Measurements from ENCODE around the gene BSND.
"Not testable (repeated sequence)": the region's sequence is repeated elsewhere in the genome, so short reads cannot be mapped to it uniquely, and the experiment has no call there.

The BSND gene

DNA sequence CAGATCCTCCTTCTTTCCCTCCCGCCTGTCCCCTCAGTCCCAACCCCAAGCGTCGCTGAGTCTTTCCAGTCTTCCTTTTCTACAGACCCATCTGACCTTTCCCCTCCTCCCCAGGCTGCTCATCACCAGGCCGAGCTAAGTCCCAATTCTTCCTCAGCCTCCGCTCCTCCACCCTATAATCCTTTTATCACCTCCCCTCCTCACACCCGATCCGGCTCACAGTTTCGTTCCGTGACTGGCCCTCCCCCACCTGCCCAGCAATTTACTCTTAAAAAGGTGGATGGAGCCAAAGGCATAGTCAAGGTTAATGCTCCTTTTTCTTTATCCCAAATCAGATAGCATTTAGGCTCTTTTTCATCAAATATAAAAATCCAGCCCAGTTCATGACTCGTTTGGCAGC lies 25.4 kb downstream of the BSND start:
- DNase-seq = not testable (repeated sequence)

DNA sequence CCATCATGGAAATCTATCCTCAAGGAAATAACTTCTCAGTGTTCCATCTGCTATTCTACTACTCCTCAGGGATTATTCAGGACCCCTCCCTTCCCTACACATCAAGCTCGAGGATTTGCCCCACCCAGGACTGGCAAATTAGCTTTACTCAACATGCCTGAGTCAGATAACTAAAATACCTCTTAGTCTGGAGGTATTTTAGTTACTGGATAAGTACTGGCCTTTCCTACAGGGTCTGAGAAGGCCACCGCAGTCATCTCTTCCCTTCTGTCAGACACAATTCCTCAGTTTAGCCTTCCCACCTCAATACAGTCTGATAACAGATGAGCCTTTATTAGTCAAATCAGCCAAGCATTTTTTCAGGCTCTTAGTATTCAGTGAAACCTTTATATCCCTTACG lies 27.9 kb downstream of the BSND start:
- not testable (repeated sequence) for DNase-seq

DNA sequence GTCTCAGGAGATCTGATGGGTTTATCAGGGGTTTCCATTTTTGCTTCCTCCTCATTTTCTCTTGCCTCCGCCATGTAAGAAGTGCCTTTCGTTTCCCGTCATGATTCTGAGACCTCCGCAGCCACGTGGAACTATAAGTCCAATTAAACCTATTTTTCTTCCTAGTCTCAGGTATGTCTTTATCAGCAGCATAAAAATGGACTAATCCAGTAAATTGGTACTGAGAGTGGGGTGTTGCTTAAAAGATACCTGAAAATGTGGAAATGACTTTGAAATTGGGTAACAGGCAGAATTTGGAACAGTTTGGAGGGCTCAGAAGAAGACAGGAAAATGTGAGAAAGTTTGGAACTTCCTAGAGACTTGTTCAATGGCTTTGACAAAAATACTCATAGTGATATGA lies 32.4 kb downstream of the BSND start:
- DNase-seq = not testable (repeated sequence)

DNA sequence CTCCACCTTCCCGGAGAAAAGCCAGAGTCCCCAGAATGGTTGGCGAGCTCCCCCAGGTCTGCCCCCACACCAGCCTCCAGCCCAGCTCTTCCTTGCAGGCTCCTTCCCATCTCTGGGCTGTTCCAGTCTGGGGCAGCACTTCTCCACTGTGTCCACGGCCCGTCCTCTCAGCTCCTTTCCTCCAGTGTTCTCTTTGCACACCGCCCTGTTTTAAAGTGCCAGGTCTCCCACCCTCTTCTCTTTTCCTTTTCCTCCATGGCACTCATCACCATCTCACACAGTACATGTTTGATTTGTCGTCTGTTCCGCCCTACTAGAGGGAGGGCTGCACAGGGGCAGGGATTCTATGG lies 34.5 kb downstream of the BSND start:
- DNase-seq = no peak

GRCh38 chr1:55034476-55035133 lies 35.9 kb downstream of the BSND start:
- DNase-seq = no peak

DNA sequence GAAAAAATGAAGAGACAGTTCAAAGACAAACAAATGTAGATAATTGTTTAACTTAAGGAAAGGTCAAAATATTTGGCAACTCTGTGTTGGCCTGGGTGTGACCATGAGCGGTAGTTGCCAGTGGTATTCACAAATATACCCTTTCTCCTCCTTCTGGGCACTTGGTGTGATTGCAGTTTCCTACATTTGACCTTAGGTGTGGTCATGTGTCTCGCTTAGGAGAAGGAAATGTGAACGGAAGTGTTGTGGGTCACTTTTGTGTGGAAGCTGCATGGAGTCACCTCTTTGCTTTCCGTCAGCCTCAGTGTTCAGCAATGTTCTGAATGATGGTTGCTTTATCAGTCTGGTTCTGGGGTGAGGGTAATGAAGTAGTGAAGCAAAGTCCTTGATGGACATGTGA lies 37.2 kb downstream of the BSND start:
- no peak for DNase-seq

GRCh38 chr1:55037733-55038551 lies 39.2 kb downstream of the BSND start:
- DNase-seq = no peak

DNA sequence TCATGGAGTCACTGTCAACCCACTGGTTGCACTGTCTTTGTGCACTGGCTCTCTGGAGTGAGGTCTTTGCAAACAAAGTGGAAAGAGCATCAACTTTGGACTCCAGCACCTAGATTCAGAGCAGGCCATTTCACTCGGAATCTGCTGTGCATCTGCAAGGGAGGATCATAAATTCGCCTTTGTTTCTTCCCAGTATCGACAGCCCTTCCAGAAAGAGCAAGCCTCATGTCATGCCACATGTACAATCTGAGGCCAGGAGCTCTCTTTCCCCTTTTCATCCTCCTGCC lies 39.8 kb downstream of the BSND start:
- no peak for DNase-seq

DNA sequence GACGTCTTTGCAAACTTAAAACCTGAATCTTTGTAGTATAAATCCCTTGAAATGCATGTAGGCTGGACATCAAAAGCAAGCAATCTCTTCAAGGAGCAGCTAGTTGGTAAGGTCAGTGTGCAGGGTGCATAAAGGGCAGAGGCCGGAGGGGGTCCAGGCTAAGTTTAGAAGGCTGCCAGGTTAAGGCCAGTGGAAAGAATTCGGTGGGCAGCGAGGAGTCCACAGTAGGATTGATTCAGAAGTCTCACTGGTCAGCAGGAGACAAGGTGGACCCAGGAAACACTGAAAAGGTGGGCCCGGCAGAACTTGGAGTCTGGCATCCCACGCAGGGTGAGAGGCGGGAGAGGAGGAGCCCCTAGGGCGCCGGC lies 40.2 kb downstream of the BSND start:
- no peak for DNase-seq

DNA sequence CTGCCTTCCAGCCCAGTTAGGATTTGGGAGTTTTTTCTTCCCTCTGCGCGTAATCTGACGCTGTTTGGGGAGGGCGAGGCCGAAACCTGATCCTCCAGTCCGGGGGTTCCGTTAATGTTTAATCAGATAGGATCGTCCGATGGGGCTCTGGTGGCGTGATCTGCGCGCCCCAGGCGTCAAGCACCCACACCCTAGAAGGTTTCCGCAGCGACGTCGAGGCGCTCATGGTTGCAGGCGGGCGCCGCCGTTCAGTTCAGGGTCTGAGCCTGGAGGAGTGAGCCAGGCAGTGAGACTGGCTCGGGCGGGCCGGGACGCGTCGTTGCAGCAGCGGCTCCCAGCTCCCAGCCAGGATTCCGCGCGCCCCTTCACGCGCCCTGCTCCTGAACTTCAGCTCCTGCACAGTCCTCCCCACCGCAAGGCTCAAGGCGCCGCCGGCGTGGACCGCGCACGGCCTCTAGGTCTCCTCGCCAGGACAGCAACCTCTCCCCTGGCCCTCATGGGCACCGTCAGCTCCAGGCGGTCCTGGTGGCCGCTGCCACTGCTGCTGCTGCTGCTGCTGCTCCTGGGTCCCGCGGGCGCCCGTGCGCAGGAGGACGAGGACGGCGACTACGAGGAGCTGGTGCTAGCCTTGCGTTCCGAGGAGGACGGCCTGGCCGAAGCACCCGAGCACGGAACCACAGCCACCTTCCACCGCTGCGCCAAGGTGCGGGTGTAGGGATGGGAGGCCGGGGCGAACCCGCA lies 40.8 kb downstream of the BSND start, which contains the start of gene PCSK9:
Gene PCSK9, plus strand, starts transcription at position 207 of the 741 bp plus-strand sequence. Its CDS starts 290 bp downstream, at position 497.
- DNase-seq = peak; percentile 54

GRCh38 chr1:55040083-55040932 lies 41.6 kb downstream of the BSND start:
- DNase-seq = peak; percentile 54

DNA sequence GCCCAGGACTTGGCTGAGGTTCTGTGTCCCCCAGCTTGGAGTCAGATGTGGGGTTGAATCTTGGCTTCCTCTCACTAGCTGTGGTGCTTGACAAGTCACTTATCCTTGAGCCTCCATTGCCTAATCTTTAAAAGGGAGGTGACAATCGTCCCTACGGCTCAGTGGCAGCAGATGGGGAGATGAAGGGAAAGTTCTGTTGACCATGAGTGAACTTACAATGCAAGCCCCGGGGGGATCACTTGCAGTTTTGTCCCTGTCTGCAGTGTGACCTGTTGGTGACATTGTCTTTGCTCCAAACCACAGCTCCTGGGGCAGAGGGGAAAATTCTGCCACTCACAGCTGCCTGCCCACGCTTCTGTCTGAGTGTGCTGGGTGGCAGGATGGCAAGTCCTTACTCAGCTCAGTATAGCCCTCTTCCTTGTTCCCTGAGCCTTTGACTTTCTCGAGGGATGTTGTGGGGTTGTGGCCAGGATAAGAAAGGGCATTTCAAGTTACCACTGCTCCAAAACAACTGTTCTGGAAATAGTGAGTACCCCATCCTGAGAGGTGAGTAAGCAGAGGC lies 42.3 kb downstream of the BSND start:
- DNase-seq = no peak

- no peak for DNase-seq
Observed at GRCh38 chr1:55041613-55042012, 42.9 kb downstream of the BSND start.

DNA sequence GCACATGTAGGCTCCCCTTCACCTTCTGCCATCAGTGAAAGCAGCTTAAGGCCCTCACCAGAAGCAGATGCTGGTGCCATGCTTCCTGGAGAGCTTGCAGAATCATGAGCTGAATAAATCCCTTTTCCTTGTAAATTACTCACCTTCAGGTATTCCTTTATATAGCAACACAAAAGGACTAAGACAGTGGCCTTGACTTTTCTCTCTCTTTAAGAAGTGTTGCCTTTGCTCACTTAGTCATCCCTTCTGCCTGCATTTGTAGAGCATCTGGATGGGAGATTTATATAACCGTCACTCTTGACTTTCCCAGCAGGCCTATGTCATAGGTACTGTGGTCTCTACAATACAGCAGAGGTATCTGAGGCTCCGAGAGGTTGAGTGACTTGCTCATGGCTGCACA lies 44.3 kb downstream of the BSND start:
- no peak for DNase-seq

DNA sequence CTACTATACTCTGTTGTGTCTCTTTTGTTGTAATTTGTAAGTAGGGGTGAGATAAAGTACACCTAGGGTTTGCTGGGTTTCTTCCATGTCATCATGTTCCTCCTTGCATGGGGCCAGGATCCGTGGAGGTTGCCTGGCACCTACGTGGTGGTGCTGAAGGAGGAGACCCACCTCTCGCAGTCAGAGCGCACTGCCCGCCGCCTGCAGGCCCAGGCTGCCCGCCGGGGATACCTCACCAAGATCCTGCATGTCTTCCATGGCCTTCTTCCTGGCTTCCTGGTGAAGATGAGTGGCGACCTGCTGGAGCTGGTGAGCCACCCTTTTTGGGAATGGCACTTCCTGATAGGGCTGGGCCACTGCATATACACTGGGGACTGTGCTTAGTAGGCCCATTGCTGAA lies 45.0 kb downstream of the BSND start:
- DNase-seq = no peak

DNA sequence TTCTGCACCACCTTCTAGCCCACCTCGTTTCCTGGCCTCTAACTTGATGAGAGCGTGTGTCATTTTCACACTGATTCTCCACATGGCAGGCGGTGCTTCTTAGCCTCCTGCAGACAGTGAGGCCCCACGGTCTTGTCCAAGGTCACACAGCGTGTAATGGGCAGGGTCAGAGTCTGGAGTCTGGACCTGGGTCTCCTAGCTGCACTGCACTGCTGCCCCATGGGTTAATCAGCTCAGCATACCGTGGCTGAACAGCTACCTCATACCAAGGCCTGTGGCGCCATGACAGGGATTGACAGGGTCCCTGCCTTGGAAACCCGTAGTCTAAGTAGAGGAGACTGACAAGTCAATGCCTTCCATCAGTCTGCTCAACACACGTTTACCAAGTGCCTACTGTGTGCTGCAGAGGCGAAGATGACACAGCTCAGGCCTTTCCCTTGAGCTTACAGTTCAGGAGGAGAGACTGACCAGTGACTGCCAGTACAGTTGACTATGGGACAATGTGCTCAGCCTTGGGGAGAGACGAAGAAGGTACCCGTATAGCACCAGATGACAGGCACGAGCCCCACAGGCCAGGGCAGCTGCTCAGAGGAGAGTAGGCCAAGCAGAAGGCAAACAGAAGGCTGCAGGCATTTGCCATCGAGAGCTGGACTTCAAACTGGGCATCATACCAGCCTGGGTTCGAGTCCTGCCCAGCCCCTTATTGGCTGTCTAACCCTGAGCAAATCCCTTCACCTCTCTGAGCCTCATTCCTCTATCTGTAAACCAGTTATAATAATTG lies 46.1 kb downstream of the BSND start:
- no peak for DNase-seq

- peak; percentile 28 for DNase-seq
Observed at GRCh38 chr1:55045430-55045829, 46.7 kb downstream of the BSND start.

- no peak for DNase-seq
Observed at GRCh38 chr1:55046871-55047270, 48.1 kb downstream of the BSND start.

- DNase-seq = no peak
Observed at GRCh38 chr1:55047611-55048010, 48.9 kb downstream of the BSND start.

DNA sequence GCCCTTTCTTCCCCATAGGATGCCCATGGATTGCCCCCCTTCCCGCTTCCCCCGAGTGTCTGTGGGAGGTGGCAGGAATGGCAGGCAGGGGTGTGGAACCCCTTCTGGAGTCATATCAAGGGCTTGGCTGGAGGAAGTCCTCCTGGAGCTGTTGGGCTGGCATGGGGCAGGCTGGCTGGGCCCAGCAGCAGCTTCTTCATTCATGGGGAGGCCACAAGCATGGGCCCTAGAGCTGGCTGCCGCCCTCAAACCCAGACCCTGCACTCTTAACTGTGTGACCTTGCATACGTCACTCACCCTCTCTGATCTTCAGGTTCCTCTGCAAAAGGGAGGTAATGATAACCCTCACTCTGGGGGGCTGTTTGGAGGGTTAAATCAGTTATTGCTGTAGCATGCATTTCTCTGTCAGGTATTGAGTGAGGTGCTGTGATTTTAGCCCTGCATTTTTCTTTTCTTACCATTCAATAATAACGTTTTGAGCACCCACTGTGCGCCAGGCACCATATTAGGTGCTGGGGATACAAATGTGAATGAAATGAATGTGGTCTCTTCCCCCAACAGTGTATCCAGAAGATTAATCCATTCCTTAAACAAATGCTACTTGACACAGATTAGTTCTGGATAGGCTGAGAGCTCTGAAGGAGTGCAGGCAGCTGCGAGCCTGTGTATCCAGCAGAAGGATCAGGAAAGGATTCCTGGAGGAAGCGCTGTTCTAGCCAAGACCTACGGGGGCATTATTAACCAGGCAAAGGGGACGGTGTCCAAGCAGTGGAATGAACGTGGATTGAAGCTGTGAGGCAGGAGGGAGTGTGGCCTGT lies 49.9 kb downstream of the BSND start:
- no peak for DNase-seq

- no peak for DNase-seq
Observed at GRCh38 chr1:55049271-55049913, 50.7 kb downstream of the BSND start.

Measured in NCI-H2171 (cell line).